ENCODE data around the gene MVK. TPM values are rescaled to one million over a fixed set of nuclear protein-coding genes. Genes with fewer than 3 reads are reported as not detected.

Gene MVK
- total and polyA plus RNA-seq, 2 experiments from 2014 or later = 16.7 to 40.1 TPM

DNA sequence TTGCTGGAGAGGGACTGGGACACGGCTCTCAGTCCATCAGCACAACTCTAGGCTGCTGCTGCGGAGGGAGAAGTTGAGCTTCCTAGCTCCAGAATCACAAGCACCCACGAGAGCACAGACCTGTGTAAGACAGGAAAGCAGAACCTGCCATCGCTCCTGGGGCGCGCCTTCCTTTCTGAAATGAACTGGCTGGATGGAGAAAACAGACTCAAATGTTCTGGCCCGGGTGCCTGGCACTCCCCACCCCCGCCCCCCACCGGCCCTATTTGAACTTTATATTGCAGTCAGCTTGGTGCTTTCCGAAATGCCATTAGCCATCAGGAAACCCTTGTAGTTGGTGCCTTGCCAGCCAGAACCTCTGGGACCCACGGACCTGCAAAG is 23.8 kb downstream of the MVK start:
- Mint-ChIP-seq H3K4me1 (peaks cover 15% of the 10 kb centered on the region), H3K36me3 (ENCODE audit: low read depth) (no peaks in the 10 kb centered on the region), H3K27me3 (ENCODE audit: insufficient read depth, low read depth, poor library complexity) (peaks cover 13% of the 10 kb centered on the region), H3K27ac (peak overlapping the region; percentile 23; the same call in 1 of the 2 replicates), H3K9me3 (no peaks in the 10 kb centered on the region), H3K4me3 (no peak overlapping the region; the same call in 2 of the 3 replicates)
- Histone ChIP-seq H3K79me2 (replicated peaks; ENCODE audit: insufficient read depth) (no peaks in the 10 kb centered on the region), H2AFZ (no peak overlapping the region), H3K27ac (ENCODE audit: low read depth) (no peak overlapping the region; the same call in 1 of the 2 replicates), H3K4me2 (peak overlapping the region; percentile 34; the same call in 1 of the 2 replicates), H3K9me2 (ENCODE audit: insufficient read depth) (no peaks in the 10 kb centered on the region), H4K20me1 (replicated peaks; ENCODE audit: insufficient read depth) (no peaks in the 10 kb centered on the region), H3K27me3 (ENCODE audit: insufficient read depth) (no peaks in the 10 kb centered on the region), H3K4me3 (no peak overlapping the region), H3K36me3 (ENCODE audit: insufficient read depth) (no peaks in the 10 kb centered on the region), H3K4me1 (ENCODE audit: insufficient read depth) (peaks cover 3% of the 10 kb centered on the region; the same call in 1 of the 2 replicates), H3F3A (replicated peaks; ENCODE audit: low read depth) (no peaks in the 10 kb centered on the region)
- TF ChIP-seq EZH2phosphoT487 (IDR thresholded peaks at IDR 0.05; ENCODE audit: unreplicated experiment) = no peak
- TF ChIP-seq NANOG (IDR thresholded peaks at IDR 0.05; ENCODE audit: borderline replicate concordance) = no peak
- TF ChIP-seq POLR2AphosphoS5 (IDR thresholded peaks at IDR 0.05; ENCODE audit: low read depth) = no peak
- ATAC-seq (peak; percentile 12), DNase-seq (ENCODE audit: low spot score) (no peak)

DNA sequence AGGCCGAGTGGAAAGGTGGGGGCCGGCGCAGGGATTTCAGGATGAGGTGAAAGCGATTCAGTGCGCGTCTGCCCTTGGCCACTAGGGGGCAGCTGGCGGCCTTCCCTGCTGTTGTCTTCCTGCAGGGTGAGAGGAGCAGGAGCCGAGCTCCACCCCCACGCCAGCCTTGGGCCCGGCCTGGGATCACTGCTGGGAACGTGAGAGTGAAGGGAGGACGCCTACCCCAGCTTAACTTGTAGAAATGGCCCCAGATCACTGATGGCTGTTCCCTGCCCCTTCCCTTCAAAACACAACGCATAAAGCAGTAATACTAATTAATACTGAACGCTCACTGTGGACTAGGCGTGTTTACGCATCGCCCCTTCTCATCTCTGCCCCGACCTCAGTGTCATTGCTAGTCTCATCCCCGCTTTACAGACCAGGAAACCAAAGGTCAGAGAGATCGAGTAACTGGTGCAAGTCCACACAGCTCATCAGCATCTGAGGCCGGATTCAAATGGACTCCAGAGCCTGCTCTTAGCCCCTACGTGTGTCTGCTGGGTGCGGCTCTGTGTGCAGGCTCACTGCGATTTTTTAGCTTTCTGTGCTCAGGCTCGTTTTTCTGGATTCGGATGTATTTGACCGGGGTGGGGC is 24.3 kb downstream of the MVK start:
- Mint-ChIP-seq H3K4me1 (peaks cover 15% of the 10 kb centered on the region), H3K9me3 (no peaks in the 10 kb centered on the region), H3K4me3 (no peak overlapping the region), H3K36me3 (ENCODE audit: low read depth) (no peaks in the 10 kb centered on the region), H3K27ac (peak overlapping the region; percentile 4; the same call in 1 of the 2 replicates), H3K27me3 (ENCODE audit: insufficient read depth, low read depth, poor library complexity) (peaks cover 11% of the 10 kb centered on the region)
- H2AFZ ChIP-seq = 0 out of 2 replicates have a peak overlapping the region, but pooled peaks have one; percentile 29
- TF ChIP-seq POLR2AphosphoS5 (IDR thresholded peaks at IDR 0.05; ENCODE audit: low read depth) = no peak
- TF ChIP-seq NANOG (IDR thresholded peaks at IDR 0.05; ENCODE audit: borderline replicate concordance) = no peak
- TF ChIP-seq, protein P1, sequence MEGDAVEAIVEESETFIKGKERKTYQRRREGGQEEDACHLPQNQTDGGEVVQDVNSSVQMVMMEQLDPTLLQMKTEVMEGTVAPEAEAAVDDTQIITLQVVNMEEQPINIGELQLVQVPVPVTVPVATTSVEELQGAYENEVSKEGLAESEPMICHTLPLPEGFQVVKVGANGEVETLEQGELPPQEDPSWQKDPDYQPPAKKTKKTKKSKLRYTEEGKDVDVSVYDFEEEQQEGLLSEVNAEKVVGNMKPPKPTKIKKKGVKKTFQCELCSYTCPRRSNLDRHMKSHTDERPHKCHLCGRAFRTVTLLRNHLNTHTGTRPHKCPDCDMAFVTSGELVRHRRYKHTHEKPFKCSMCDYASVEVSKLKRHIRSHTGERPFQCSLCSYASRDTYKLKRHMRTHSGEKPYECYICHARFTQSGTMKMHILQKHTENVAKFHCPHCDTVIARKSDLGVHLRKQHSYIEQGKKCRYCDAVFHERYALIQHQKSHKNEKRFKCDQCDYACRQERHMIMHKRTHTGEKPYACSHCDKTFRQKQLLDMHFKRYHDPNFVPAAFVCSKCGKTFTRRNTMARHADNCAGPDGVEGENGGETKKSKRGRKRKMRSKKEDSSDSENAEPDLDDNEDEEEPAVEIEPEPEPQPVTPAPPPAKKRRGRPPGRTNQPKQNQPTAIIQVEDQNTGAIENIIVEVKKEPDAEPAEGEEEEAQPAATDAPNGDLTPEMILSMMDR (conservative IDR thresholded peaks at IDR 0.05; ENCODE audit: low read depth in 2 of 2) = peak; percentile 89 to 92
- TF ChIP-seq, protein P2, sequence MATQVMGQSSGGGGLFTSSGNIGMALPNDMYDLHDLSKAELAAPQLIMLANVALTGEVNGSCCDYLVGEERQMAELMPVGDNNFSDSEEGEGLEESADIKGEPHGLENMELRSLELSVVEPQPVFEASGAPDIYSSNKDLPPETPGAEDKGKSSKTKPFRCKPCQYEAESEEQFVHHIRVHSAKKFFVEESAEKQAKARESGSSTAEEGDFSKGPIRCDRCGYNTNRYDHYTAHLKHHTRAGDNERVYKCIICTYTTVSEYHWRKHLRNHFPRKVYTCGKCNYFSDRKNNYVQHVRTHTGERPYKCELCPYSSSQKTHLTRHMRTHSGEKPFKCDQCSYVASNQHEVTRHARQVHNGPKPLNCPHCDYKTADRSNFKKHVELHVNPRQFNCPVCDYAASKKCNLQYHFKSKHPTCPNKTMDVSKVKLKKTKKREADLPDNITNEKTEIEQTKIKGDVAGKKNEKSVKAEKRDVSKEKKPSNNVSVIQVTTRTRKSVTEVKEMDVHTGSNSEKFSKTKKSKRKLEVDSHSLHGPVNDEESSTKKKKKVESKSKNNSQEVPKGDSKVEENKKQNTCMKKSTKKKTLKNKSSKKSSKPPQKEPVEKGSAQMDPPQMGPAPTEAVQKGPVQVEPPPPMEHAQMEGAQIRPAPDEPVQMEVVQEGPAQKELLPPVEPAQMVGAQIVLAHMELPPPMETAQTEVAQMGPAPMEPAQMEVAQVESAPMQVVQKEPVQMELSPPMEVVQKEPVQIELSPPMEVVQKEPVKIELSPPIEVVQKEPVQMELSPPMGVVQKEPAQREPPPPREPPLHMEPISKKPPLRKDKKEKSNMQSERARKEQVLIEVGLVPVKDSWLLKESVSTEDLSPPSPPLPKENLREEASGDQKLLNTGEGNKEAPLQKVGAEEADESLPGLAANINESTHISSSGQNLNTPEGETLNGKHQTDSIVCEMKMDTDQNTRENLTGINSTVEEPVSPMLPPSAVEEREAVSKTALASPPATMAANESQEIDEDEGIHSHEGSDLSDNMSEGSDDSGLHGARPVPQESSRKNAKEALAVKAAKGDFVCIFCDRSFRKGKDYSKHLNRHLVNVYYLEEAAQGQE (IDR thresholded peaks at IDR 0.05; ENCODE audit: unreplicated experiment) = no peak
- TF ChIP-seq, protein P3, sequence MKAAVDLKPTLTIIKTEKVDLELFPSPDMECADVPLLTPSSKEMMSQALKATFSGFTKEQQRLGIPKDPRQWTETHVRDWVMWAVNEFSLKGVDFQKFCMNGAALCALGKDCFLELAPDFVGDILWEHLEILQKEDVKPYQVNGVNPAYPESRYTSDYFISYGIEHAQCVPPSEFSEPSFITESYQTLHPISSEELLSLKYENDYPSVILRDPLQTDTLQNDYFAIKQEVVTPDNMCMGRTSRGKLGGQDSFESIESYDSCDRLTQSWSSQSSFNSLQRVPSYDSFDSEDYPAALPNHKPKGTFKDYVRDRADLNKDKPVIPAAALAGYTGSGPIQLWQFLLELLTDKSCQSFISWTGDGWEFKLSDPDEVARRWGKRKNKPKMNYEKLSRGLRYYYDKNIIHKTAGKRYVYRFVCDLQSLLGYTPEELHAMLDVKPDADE (IDR thresholded peaks at IDR 0.05) = no peak
- no peak for TF ChIP-seq EZH2 (IDR thresholded peaks at IDR 0.05; ENCODE audit: low read depth, unreplicated experiment)
- no peak for TF ChIP-seq JUNB (IDR thresholded peaks at IDR 0.05; ENCODE audit: unreplicated experiment)
- no peak for TF ChIP-seq ZNF331 (CRISPR knock-in tag; IDR thresholded peaks at IDR 0.05; ENCODE audit: low read depth)
- no peak overlapping the region for H3K4me3 ChIP-seq
- DNase-seq (ENCODE audit: low spot score) = peak; percentile 93
- ATAC-seq = peak; percentile 97
- H3K4me1 ChIP-seq (ENCODE audit: insufficient read depth) = peaks cover 3% of the 10 kb centered on the region; the same call in 1 of the 2 replicates
- peak overlapping the region; percentile 42; the same call in 1 of the 2 replicates for H3K27ac ChIP-seq (ENCODE audit: low read depth)
- no peaks in the 10 kb centered on the region for H3K36me3 ChIP-seq (ENCODE audit: insufficient read depth)
- H3K9me2 ChIP-seq (ENCODE audit: insufficient read depth) = no peaks in the 10 kb centered on the region
- no peaks in the 10 kb centered on the region for H4K20me1 ChIP-seq (replicated peaks; ENCODE audit: insufficient read depth)
- no peaks in the 10 kb centered on the region for H3K79me2 ChIP-seq (replicated peaks; ENCODE audit: insufficient read depth)
- H3F3A ChIP-seq (replicated peaks; ENCODE audit: low read depth) = no peaks in the 10 kb centered on the region
- peak overlapping the region; percentile 34 for H3K4me2 ChIP-seq
- H3K27me3 ChIP-seq (ENCODE audit: insufficient read depth) = no peaks in the 10 kb centered on the region
